HG02798 (cell line): Measurements from ENCODE around the gene COA1.
"Not testable (repeated sequence)": the region's sequence is repeated elsewhere in the genome, so short reads cannot be mapped to it uniquely, and the experiment has no call there.

Source experiments
- ATAC-seq: cut with Tn5 transposase; IDR thresholded peaks from one replicate; pipeline ENCODE4 v1.9.1; 2021; ENCODE audit warnings: mild to moderate bottlenecking; ENCODE audit not compliant: unreplicated experiment, poor library complexity

COA1 gene

GRCh38 chr7:43609097-43609496, 120.2 kb downstream of the COA1 start:
- ATAC-seq = no peak

GRCh38 chr7:43604251-43604650, 125.1 kb downstream of the COA1 start:
- ATAC-seq = no peak

GRCh38 chr7:43602256-43602655, 127.1 kb downstream of the COA1 start:
- no peak for ATAC-seq

GRCh38 chr7:43600056-43600455, 129.3 kb downstream of the COA1 start:
- no peak for ATAC-seq

GRCh38 chr7:43596426-43596825, 132.9 kb downstream of the COA1 start:
- not testable (repeated sequence) for ATAC-seq

GRCh38 chr7:43594020-43594419, 135.3 kb downstream of the COA1 start:
- ATAC-seq = no peak

GRCh38 chr7:43593010-43593409, 136.3 kb downstream of the COA1 start:
- no peak for ATAC-seq

GRCh38 chr7:43592326-43592725, 137.0 kb downstream of the COA1 start:
- ATAC-seq = no peak

GRCh38 chr7:43591558-43592180, 137.7 kb downstream of the COA1 start:
- ATAC-seq = peak; percentile 30

GRCh38 chr7:43590862-43591557, 138.3 kb downstream of the COA1 start:
- peak; percentile 70 for ATAC-seq

GRCh38 chr7:43589728-43590127, 139.6 kb downstream of the COA1 start:
- no peak for ATAC-seq
